GM12892 (cell line): ENCODE measurements around the gene AGER.

ENCODE experiments used
- POLR2A ChIP-seq: IDR thresholded peaks from 2 replicates; pipeline ENCODE4 v1.6.1; 2011; ENCODE audit warnings: low read depth, low read length, control low read depth
- POLR2AphosphoS5 ChIP-seq: IDR thresholded peaks from 2 replicates; pipeline ENCODE4 v1.6.1; 2011; ENCODE audit warnings: low read depth, low read length, control low read depth

- TF ChIP-seq POLR2AphosphoS5 (no peak), POLR2A (no peak)
These were observed 46.6 kb downstream of the AGER start for GRCh38 chr6:32137454-32137853.
